Left kidney (tissue), 2 donors: Measurements from ENCODE around the gene HBG1. TPM values are rescaled to one million over a fixed set of nuclear protein-coding genes. Genes with fewer than 3 reads are reported as not detected.
"Not testable (repeated sequence)": the region's sequence is repeated elsewhere in the genome, so short reads cannot be mapped to it uniquely, and the experiment has no call there.

Experiments
- DNase-seq: peaks from one replicate; pipeline ENCODE4 v3.0.0-alpha.2; 2013
- polyA plus RNA-seq: library from polyadenylated mRNA; unstranded; fragments of 120-200 nt; gene quantifications from one replicate; pipeline ENCODE4 v1.2.1, GENCODE V29; 2013; ENCODE audit not compliant: insufficient read length

HBG1 gene
- polyA plus RNA-seq, 1 donor: 313 TPM

- DNase-seq: not testable (repeated sequence)
Observed at GRCh38 chr11:5248498-5248897, 1.2 kb downstream of the HBG1 start.

DNA sequence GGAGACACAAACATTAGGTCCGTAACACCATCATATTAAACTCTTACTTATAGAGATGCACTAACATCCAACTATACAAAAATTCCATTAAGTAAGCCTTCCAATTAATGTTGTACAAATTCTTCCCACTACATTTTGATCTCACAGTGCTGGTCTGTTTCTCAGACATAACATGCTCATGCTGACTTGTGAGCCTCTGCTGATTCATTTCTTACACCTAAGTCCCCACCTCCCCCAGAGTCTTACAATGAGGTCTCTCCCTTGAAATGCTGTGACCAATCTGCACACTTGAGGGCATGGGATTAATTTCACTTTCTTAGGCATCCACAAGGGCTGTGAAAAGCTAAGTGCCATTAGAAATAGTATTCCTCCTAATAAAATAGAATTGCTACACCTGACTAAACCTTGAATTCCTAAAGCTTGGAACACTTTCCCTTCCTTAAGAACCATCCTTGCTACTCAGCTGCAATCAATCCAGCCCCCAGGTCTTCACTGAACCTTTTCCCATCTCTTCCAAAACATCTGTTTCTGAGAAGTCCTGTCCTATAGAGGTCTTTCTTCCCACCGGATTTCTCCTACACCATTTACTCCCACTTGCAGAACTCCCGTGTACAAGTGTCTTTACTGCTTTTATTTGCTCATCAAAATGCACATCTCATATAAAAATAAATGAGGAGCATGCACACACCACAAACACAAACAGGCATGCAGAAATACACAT, 2.0 kb downstream of the HBG1 start:
- DNase-seq: no peak

DNA sequence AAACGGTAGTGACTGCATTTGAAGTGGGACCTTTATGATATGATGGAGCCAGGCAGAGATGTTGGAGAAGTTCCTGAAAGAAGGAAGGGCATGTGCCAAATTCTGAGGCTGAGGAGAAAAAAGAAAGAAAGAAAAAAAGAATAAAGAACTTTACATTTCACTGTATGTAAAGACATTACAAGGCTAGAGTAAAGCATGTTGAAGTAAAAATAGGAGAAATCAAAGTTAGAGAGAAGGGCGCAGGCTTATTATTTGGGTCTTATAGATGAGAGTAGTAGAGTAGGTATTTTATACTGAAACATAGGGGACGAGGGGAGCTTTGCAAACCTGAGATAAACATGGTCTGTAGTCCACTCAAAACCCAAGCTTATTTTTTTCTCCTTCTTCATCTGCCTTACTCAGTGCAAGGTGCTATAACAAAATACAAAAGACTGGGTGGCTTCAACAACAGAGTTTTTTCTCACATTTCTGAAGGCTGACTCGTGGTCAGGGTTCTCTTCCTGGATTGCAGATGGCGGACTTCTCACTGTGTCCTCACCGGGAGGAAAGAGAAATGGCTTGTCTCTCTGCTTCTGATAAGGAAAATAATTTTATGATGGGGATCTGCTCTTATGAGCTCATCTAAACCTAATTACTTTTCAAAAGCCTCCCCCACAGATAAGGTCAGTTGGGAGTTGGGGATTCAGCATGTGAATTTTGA, 2.7 kb downstream of the HBG1 start:
- DNase-seq: no peak

- no peak for DNase-seq
Observed at GRCh38 chr11:5245155-5245554, 4.5 kb downstream of the HBG1 start.

GRCh38 chr11:5243816-5244180, 5.9 kb downstream of the HBG1 start:
- no peak for DNase-seq

GRCh38 chr11:5242933-5243815, 6.5 kb downstream of the HBG1 start:
- no peak for DNase-seq

- DNase-seq: no peak
Observed at GRCh38 chr11:5242208-5242607, 7.4 kb downstream of the HBG1 start.

GRCh38 chr11:5241458-5241857, 8.2 kb downstream of the HBG1 start:
- no peak for DNase-seq

- no peak for DNase-seq
Observed at GRCh38 chr11:5240458-5240857, 9.2 kb downstream of the HBG1 start.

DNA sequence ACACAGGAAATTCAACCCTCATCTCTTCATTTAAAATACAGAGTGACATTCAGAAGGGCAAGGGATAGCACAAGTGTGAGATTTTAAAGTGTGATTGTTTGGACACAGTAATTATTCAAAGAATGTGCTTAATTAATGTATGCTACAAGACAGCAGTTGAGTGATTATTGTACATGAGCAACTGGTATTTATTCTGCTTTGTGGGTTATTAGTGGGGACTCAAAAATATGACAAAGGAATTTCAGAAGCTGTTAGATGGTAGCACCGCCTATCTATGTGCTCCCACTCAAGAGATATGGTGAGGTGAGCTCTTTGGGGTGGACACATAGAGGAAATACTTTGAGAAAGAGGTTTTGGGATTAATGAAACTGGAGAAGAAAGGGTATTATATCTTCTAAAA, 9.6 kb downstream of the HBG1 start:
- no peak for DNase-seq

GRCh38 chr11:5239046-5239445, 10.6 kb downstream of the HBG1 start:
- DNase-seq: no peak

- DNase-seq: no peak
Observed at GRCh38 chr11:5238486-5238885, 11.2 kb downstream of the HBG1 start.

GRCh38 chr11:5237420-5237819, 12.2 kb downstream of the HBG1 start:
- DNase-seq: no peak

DNA sequence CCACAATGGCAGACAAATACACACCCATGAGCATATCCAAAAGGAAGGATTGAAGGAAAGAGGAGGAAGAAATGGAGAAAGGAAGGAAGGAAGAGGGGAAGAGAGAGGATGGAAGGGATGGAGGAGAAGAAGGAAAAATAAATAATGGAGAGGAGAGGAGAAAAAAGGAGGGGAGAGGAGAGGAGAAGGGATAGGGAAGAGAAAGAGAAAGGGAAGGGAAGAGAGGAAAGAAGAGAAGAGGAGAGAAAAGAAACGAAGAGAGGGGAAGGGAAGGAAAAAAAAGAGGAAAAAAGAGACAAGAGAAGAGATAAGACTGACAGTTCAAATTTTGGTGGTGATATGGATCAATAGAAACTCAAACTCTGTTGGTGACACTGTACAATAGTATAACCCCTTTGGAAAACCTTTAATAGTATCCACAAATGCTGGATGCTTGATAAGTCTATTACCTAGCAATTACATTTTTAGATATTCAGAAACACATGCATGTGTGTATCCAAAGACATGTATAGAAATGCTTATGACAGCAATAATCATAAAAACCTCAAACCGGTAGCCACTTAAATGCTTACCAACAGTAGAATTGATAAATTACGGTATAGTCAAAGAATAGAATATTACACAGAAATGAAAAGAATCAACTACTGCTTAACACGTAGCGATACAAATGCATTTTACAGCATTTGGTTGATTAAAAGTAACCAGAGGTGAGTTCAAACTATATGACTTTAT, 14.1 kb downstream of the HBG1 start:
- no peak for DNase-seq

DNA sequence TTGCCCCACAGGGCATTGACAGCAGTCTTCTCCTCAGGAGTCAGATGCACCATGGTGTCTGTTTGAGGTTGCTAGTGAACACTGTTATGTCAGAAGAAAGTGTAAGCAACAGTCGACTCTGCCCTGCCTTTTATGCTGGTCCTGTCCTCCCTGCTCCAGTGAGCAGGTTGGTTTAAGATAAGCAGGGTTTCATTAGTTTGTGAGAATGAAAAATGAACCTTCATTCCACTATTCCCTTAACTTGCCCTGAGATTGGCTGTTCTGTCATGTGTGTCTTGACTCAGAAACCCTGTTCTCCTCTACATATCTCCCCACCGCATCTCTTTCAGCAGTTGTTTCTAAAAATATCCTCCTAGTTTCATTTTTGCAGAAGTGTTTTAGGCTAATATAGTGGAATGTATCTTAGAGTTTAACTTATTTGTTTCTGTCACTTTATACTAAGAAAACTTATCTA, 15.2 kb downstream of the HBG1 start, which contains the start of gene HBD:
TSS of gene HBD (minus strand) at position 103 of the 454 bp plus-strand sequence. CDS start at position 53, 50 bp downstream.
- no peak for DNase-seq

DNA sequence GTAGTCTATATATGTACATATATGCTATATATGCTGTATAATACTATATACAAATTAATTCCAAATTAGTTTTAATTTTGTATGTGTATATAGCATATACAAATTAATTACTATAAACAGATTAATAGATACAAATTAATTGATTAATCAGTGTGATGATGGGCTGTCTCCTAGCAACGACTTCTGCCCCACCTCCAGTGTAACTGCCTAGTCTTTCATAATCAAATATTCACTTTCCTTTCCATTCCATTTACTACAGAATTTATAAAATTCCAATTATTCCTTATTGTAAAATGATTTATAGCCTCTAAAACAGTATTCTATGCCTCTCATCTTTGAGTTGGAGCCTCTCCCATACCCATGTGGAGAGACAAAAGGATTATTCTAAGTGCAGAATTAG, 16.4 kb downstream of the HBG1 start:
- DNase-seq: no peak

- no peak for DNase-seq
Observed at GRCh38 chr11:5232821-5233220, 16.8 kb downstream of the HBG1 start.

DNA sequence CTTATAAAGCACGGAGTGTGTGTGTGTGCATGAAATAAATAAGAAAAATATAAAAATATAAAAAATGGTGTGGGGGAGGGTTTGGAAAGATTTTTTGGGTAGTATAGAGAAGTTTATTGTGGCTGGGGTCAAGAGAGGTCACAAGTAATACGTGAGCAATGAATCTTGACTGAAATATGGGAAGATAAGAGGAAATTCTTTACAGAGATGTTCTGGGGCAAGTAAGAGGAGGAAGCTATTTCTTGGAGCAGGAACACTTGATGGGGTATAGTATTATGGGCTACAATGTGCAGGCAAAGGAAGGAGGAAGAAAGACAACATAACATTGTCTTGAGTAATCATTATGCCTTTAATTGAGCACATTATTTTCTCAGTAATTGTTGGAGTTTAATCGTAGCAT, 17.5 kb downstream of the HBG1 start:
- no peak for DNase-seq

DNA sequence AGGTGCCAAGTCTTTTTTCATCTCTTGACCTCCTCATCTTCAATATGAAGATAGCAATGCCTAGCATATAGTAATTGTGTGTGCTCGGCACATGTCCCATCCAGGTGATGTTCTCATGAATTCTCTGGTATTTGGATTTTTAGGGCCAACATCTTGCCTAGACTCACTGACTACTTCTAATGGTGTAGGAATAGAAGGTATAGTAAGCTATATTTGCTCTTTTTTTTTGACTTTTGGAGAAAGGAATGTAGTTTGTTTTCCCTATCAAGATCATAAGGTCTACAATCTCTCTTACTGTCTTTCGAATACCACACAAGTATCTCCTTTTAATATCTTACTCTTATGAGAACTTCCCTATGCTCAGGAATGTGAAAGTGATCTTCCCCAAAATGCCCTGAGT, 18.5 kb downstream of the HBG1 start:
- DNase-seq: no peak

DNA sequence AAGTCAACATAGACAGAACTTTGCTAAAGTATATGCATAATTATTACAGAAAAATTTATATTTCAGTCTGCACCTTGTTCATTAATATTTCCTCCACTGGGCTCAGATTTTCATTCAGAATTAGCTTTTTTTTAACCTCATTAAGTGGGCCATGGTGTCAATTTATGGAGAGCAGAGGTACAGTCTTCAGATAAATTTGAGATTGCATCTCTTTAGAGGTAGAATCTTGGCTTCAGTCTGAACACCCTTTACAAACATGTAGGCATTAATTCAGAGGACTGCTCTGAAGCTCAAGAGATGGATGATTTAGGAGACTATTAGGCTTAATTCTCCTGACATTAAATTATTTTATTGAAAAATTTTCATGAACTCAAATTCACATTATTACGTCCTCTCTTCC, 19.4 kb downstream of the HBG1 start:
- no peak for DNase-seq

DNA sequence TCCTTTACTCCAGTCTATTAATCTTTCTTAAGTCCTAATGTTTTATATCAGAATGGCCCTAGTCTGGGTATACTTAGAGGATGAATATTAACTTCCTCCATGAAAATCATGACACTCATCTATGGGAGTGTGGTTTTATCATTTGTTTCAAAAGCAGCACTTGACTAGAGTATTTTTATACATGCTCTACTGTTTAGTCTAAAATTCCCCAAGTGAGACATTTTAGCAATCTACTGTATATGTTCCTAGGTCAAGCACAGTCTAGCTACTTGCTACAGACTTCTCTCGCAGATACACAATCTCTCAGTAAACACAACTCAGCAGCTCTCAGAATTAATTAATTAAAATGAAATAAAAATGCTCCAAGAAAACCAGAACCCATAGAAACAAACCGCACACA, 19.9 kb downstream of the HBG1 start:
- no peak for DNase-seq

DNA sequence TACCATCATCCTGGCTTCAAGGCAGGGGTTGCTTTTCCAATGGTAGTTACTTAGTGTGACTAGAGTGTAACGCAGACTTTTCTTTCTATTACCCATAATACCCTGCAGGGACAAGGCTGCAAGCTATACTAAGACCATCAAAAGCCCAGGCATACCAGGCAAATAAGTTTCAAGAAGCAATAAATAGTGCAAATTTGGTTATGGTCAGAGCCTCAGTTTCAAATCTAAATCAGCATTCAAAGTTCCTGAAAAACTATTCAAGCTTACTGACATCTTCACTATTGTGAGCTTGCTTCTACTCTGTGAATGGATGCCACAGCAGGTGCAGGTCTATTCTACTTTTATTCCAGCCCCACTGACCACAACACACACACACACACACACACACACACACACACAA, 20.3 kb downstream of the HBG1 start:
- DNase-seq: no peak
